Measurements from ENCODE around the gene CACNB1. TPM values are rescaled to one million over a fixed set of nuclear protein-coding genes. Genes with fewer than 3 reads are reported as not detected.

The CACNB1 gene
- total RNA-seq, 1 experiment from 2014 or later = 6.6 TPM

- Mint-ChIP-seq H3K9me3 (ENCODE audit: unreplicated experiment) (no peaks in the 10 kb centered on the region), H3K4me1 (ENCODE audit: insufficient read depth, unreplicated experiment) (peaks cover 17% of the 10 kb centered on the region), H3K4me3 (ENCODE audit: unreplicated experiment) (peak overlapping the region; percentile 100), H3K36me3 (ENCODE audit: insufficient read depth, unreplicated experiment) (peaks cover 20% of the 10 kb centered on the region), H3K27ac (ENCODE audit: low read depth, unreplicated experiment) (peak overlapping the region; percentile 33), H3K27me3 (ENCODE audit: insufficient read depth, unreplicated experiment) (peaks cover 9% of the 10 kb centered on the region)
- no peak for DNase-seq (ENCODE audit: unreplicated experiment)
- no TSS peak for BruUV-seq (replicated peaks)
- ChIA-PET CTCF (interaction anchor here (0.6 to 4.7 kb wide), 20 partner anchors 8 to 281 kb away, joined by 3 to 114 read pairs (median 6); no protein-coding TSS in a partner anchor), POLR2A (interaction anchor here (0.6 to 2.8 kb wide), 19 partner anchors 10 to 401 kb away, joined by 3 to 51 read pairs (median 5); partner anchors contain the start of genes LASP1, PSMB3, RPL19 and RPL23)
- TF ChIP-seq CTCF (IDR thresholded peaks at IDR 0.05; ENCODE audit: unreplicated experiment) = no peak
- intact Hi-C loops (cut with micrococcal nuclease) = loop anchor here (1.0 to 10.0 kb wide), 4 partner anchors 85 to 477 kb away; partner anchors contain the start of genes EPOP and RPL23
Measured at GRCh38 chr17:39151943-39152818, 45.3 kb downstream of the CACNB1 start.

GRCh38 chr17:39151150-39151942 is 46.1 kb downstream of the CACNB1 start, which contains the start of gene PLXDC1:
PLXDC1 (minus strand) TSS chr17:39151637; CDS start chr17:39151437, 200 bp downstream.
- peak within 1 kb of the TSS; percentile 33 for H3K27ac Mint-ChIP-seq (ENCODE audit: low read depth, unreplicated experiment)
- peaks cover 20% of the 10 kb centered on the region for H3K36me3 Mint-ChIP-seq (ENCODE audit: insufficient read depth, unreplicated experiment)
- CTCF ChIA-PET = interaction anchor here (0.6 to 4.7 kb wide), 5 partner anchors 81 to 249 kb away, joined by 3 to 114 read pairs (median 4); no protein-coding TSS in a partner anchor
- no peaks in the 10 kb centered on the region for H3K9me3 Mint-ChIP-seq (ENCODE audit: unreplicated experiment)
- H3K4me3 Mint-ChIP-seq (ENCODE audit: unreplicated experiment) = peak within 1 kb of the TSS; percentile 100
- no peak for DNase-seq (ENCODE audit: unreplicated experiment)
- no peak for TF ChIP-seq CTCF (IDR thresholded peaks at IDR 0.05; ENCODE audit: unreplicated experiment)
- no TSS peak for BruUV-seq (replicated peaks)
- peaks cover 9% of the 10 kb centered on the region for H3K27me3 Mint-ChIP-seq (ENCODE audit: insufficient read depth, unreplicated experiment)
- POLR2A ChIA-PET = no interaction called here
- peaks cover 17% of the 10 kb centered on the region for H3K4me1 Mint-ChIP-seq (ENCODE audit: insufficient read depth, unreplicated experiment)
- intact Hi-C loops (cut with micrococcal nuclease) = loop anchor here (5.0 to 10.0 kb wide), 3 partner anchors 86 to 477 kb away; partner anchors contain the start of genes EPOP and RPL23

- H3K36me3 Mint-ChIP-seq (ENCODE audit: insufficient read depth, unreplicated experiment) = peaks cover 20% of the 10 kb centered on the region
- POLR2A ChIA-PET = no interaction called here
- no peak for TF ChIP-seq CTCF (IDR thresholded peaks at IDR 0.05; ENCODE audit: unreplicated experiment)
- no peak for DNase-seq (ENCODE audit: unreplicated experiment)
- CTCF ChIA-PET = interaction anchor here (3.2 to 4.7 kb wide), 2 partner anchors 83 to 168 kb away, joined by 24 to 114 read pairs; no protein-coding TSS in a partner anchor
- intact Hi-C loops (cut with micrococcal nuclease) = loop anchor here (5.0 to 10.0 kb wide), 3 partner anchors 87 to 476 kb away; partner anchors contain the start of genes EPOP and RPL23
- H3K9me3 Mint-ChIP-seq (ENCODE audit: unreplicated experiment) = no peaks in the 10 kb centered on the region
- no peak overlapping the region for H3K4me3 Mint-ChIP-seq (ENCODE audit: unreplicated experiment)
- peaks cover 9% of the 10 kb centered on the region for H3K27me3 Mint-ChIP-seq (ENCODE audit: insufficient read depth, unreplicated experiment)
- BruUV-seq (replicated peaks) = no TSS peak
- H3K27ac Mint-ChIP-seq (ENCODE audit: low read depth, unreplicated experiment) = no peak overlapping the region
- peaks cover 17% of the 10 kb centered on the region for H3K4me1 Mint-ChIP-seq (ENCODE audit: insufficient read depth, unreplicated experiment)
Measured at GRCh38 chr17:39150795-39151149, 46.7 kb downstream of the CACNB1 start.

Data from MCF 10A (cell line).